SK-MEL-5 (cell line): ENCODE results near the gene NEO1. TPM values are rescaled to one million over a fixed set of nuclear protein-coding genes. Genes with fewer than 3 reads are reported as not detected.

Experiments
- DNase-seq: peaks from one replicate; pipeline ENCODE4 v3.0.0-alpha.2; 2016; ENCODE audit warnings: low read depth, low spot score
- in situ Hi-C: cut with HindIII; loops from 2 replicates; pipeline ENCODE4 v1.10.0; 2016; ENCODE audit warnings: low sequenced_read_pairs, high pct_unique_total_duplicates, low pct_unique_long_range_greater_than_20kb
- total RNA-seq: library from RNA; depleted of rRNA; stranded (reverse); fragments of >200 nt; shearing (Covaris generic); gene quantifications from 2 replicates; pipeline ENCODE4 v1.2.3, GENCODE V29; 2014

The NEO1 gene
- total RNA-seq, 1 experiment from 2014 or later, result 11.5 TPM

GRCh38 chr15:73110201-73110600 is 57.9 kb downstream of the NEO1 start:
- no peak for DNase-seq
- in situ Hi-C loops, result no loop called here

- in situ Hi-C loops, result no loop called here
- no peak for DNase-seq
Measured at GRCh38 chr15:73114064-73114463, 61.8 kb downstream of the NEO1 start.

- no peak for DNase-seq
- in situ Hi-C loops, result no loop called here
Measured at GRCh38 chr15:73116164-73116563, 63.9 kb downstream of the NEO1 start.

- no peak for DNase-seq
- in situ Hi-C loops, result no loop called here
Measured at GRCh38 chr15:73118055-73118454, 65.8 kb downstream of the NEO1 start.

- DNase-seq, result no peak
- in situ Hi-C loops, result no loop called here
Measured at GRCh38 chr15:73119478-73119877, 67.2 kb downstream of the NEO1 start.

- no peak for DNase-seq
- in situ Hi-C loops, result no loop called here
Measured at GRCh38 chr15:73120269-73120668, 68.0 kb downstream of the NEO1 start.

GRCh38 chr15:73125219-73125618 is 73.0 kb downstream of the NEO1 start:
- in situ Hi-C loops, result no loop called here

GRCh38 chr15:73127302-73127936 is 75.2 kb downstream of the NEO1 start:
- in situ Hi-C loops, result no loop called here
- peak; percentile 68 for DNase-seq

More at GRCh38 chr15:73125219-73125618, 73.0 kb downstream of the NEO1 start:
- no peak for DNase-seq

GRCh38 chr15:73130830-73131229 is 78.6 kb downstream of the NEO1 start:
- in situ Hi-C loops, result no loop called here
- no peak for DNase-seq

- no peak for DNase-seq
- in situ Hi-C loops, result no loop called here
Measured at GRCh38 chr15:73134196-73134595, 81.9 kb downstream of the NEO1 start.

- DNase-seq, result no peak
- in situ Hi-C loops, result no loop called here
Measured at GRCh38 chr15:73139041-73139743, 86.9 kb downstream of the NEO1 start.

GRCh38 chr15:73139744-73140553 is 87.7 kb downstream of the NEO1 start:
- DNase-seq, result no peak
- in situ Hi-C loops, result no loop called here

GRCh38 chr15:73141216-73141900 is 89.1 kb downstream of the NEO1 start:
- in situ Hi-C loops, result no loop called here

GRCh38 chr15:73142802-73143762 is 90.8 kb downstream of the NEO1 start:
- DNase-seq, result no peak
- in situ Hi-C loops, result no loop called here

More at GRCh38 chr15:73141216-73141900, 89.1 kb downstream of the NEO1 start:
- DNase-seq, result no peak

- in situ Hi-C loops, result no loop called here
- no peak for DNase-seq
Measured at GRCh38 chr15:73143763-73144155, 91.5 kb downstream of the NEO1 start.

- in situ Hi-C loops, result no loop called here
- DNase-seq, result no peak
Measured at GRCh38 chr15:73146419-73146818, 94.2 kb downstream of the NEO1 start.

GRCh38 chr15:73150831-73151230 is 98.6 kb downstream of the NEO1 start:
- in situ Hi-C loops, result no loop called here
- DNase-seq, result no peak
